Mammary epithelial cell (primary cell): ENCODE results near the gene PNKD.

Source experiments
- EZH2 ChIP-seq: IDR thresholded peaks from 2 replicates; pipeline ENCODE4 v1.6.1; 2012; ENCODE audit warnings: low read length, inconsistent platforms, borderline replicate concordance
- TF ChIP-seq, protein P1 (sequence below), 2 donors: IDR thresholded peaks in 1 of 2; conservative IDR thresholded peaks in 1 of 2; 2 replicates each; pipeline ENCODE4 v1.5.1; 2011 to 2012; ENCODE audit warnings: inconsistent platforms in 2 of 2, low read length in 2 of 2, mild to moderate bottlenecking in 2 of 2, control low read depth in 1 of 2, low read depth in 1 of 2; ENCODE audit not compliant: insufficient read depth in 1 of 2; ENCODE audit errors: extremely low read depth in 1 of 2

DNA sequence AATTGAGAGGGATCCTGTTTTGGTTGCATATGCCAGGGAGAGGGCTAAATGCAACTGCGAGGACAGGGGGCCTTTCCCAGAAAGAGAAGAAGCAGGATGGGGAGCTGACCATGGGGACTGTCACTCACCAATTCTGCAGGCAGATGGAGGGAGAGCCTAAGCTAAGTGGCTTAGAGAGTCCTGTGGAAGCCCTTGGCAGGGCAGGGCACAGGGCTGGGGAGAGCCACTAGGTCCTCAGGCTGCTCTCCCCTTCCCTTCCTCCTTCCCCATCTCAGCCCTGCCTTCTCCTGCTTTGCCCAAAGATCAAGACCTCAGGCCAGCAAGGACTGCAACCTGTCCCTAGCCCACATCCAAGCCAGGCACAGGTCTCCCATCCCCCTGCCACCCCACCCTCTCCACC, 62.0 kb downstream of the PNKD start:
- TF ChIP-seq, protein P1, sequence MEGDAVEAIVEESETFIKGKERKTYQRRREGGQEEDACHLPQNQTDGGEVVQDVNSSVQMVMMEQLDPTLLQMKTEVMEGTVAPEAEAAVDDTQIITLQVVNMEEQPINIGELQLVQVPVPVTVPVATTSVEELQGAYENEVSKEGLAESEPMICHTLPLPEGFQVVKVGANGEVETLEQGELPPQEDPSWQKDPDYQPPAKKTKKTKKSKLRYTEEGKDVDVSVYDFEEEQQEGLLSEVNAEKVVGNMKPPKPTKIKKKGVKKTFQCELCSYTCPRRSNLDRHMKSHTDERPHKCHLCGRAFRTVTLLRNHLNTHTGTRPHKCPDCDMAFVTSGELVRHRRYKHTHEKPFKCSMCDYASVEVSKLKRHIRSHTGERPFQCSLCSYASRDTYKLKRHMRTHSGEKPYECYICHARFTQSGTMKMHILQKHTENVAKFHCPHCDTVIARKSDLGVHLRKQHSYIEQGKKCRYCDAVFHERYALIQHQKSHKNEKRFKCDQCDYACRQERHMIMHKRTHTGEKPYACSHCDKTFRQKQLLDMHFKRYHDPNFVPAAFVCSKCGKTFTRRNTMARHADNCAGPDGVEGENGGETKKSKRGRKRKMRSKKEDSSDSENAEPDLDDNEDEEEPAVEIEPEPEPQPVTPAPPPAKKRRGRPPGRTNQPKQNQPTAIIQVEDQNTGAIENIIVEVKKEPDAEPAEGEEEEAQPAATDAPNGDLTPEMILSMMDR (conservative IDR thresholded peaks at IDR 0.05 in 1 of 2, IDR thresholded peaks at IDR 0.05 in 1 of 2; ENCODE audit: extremely low read depth in 1 of 2, insufficient read depth in 1 of 2, low read depth in 1 of 2, low read length in 2 of 2) = no peak
- no peak for TF ChIP-seq EZH2
